ENCODE data around the gene GPR35.

DNA sequence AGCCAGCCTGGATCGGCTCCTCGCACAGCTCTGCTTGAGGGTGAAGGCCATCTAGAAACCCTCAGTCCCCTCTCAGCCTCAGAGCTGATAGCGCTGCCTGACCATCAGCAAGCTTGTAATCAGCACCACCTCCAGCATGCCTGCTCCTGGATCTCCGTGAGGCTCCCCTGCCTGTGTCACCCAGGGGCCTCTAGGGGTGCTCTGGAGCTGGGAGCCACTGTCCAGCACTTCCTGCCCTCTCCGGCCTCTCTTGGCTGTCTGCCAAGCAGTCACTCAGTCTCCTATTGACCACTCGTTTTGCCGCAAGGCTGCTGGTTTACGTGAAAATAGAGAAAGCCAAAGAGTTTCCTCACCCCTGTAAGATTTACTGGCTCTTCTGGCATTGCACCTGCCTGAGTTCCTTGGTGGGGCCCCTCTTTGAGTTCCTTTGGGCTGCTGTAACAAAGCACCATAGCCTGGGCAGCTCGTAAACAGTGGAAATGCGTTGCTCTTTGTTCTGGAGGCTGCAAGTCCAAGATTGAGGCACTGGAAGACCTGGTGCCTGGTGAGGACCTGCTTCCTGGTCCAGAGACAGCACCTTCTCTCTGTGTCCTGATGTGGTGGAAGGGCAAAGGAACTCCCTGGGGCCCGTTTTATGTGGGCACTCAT is 20.9 kb upstream of the GPR35 start:
- TF ChIP-seq, protein P1, sequence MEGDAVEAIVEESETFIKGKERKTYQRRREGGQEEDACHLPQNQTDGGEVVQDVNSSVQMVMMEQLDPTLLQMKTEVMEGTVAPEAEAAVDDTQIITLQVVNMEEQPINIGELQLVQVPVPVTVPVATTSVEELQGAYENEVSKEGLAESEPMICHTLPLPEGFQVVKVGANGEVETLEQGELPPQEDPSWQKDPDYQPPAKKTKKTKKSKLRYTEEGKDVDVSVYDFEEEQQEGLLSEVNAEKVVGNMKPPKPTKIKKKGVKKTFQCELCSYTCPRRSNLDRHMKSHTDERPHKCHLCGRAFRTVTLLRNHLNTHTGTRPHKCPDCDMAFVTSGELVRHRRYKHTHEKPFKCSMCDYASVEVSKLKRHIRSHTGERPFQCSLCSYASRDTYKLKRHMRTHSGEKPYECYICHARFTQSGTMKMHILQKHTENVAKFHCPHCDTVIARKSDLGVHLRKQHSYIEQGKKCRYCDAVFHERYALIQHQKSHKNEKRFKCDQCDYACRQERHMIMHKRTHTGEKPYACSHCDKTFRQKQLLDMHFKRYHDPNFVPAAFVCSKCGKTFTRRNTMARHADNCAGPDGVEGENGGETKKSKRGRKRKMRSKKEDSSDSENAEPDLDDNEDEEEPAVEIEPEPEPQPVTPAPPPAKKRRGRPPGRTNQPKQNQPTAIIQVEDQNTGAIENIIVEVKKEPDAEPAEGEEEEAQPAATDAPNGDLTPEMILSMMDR (IDR thresholded peaks at IDR 0.05) = peak in 3 of 4 experiments; percentile 32 to 59 (median 32)
- no peak for TF ChIP-seq POLR2A (IDR thresholded peaks at IDR 0.05)

Measured in sigmoid colon (tissue), 3 donors.